IMR-90 (cell line): ENCODE results near the gene DUOX1. TPM values are rescaled to one million over a fixed set of nuclear protein-coding genes. Genes with fewer than 3 reads are reported as not detected.

Source experiments
- ATAC-seq: fragments of 200-7000 bp; cut with Tn5 transposase; 2 replicates; pipeline ENCODE4 v1.9.1; 2020; ENCODE audit warnings: low read depth, mild to moderate bottlenecking, moderate library complexity
- BruUV-seq: library from RNA; stranded (reverse); fragments of 400-500 nt; replicated peaks from 2 replicates; lab custom pipeline; 2021; lab: Mats Ljungman, UMichigan
- CTCF ChIA-PET: fragments of 300-600 bp; formaldehyde crosslinking; extraction: SDS; loops from one replicate; lab custom pipeline; 2021; ENCODE audit warnings: antibody characterized with exemption; lab: Yijun Ruan, JAX
- POLR2A ChIA-PET: fragments of 300-600 bp; sonication (Branson Sonifier 250); formaldehyde crosslinking; loops from one replicate; lab custom pipeline; 2022; ENCODE audit warnings: antibody characterized with exemption; ENCODE audit not compliant: unreplicated experiment; lab: Charles Lee
- DNase-seq: peaks from one replicate; pipeline ENCODE4 v3.0.0; 2013
- H2AFZ ChIP-seq: replicated peaks from 2 replicates; pipeline ENCODE3; 2013; ENCODE audit warnings: low read length, mild to moderate bottlenecking; ENCODE audit not compliant: poor library complexity
- H2AK5ac ChIP-seq: 2 replicates; pipeline ENCODE4 v1.6.1; 2013; ENCODE audit warnings: low read depth, low read length, inconsistent platforms
- H2AK9ac ChIP-seq: replicated peaks from 2 replicates; pipeline ENCODE3; 2013; ENCODE audit warnings: mild to moderate bottlenecking, low read depth, low read length, moderate library complexity; ENCODE audit not compliant: poor library complexity
- H2BK120ac ChIP-seq: 2 replicates; pipeline ENCODE4 v1.6.1; 2013; ENCODE audit warnings: low read depth, low read length, inconsistent platforms
- H2BK15ac ChIP-seq: 3 replicates; pipeline ENCODE4 v1.6.1; 2013; ENCODE audit warnings: low read depth, low read length, inconsistent platforms
- H2BK20ac ChIP-seq: 2 replicates; pipeline ENCODE4 v1.6.1; 2013; ENCODE audit warnings: low read depth, mild to moderate bottlenecking, inconsistent platforms, low read length, moderate library complexity
- H2BK5ac ChIP-seq: 2 replicates; pipeline ENCODE4 v1.6.1; 2013; ENCODE audit warnings: mild to moderate bottlenecking, low read depth, low read length, inconsistent platforms; ENCODE audit not compliant: poor library complexity, severe bottlenecking
- H3K14ac ChIP-seq: replicated peaks from 2 replicates; pipeline ENCODE4 v1.6.1; 2013; ENCODE audit warnings: low read depth, low read length, inconsistent platforms
- H3K18ac ChIP-seq: 2 replicates; pipeline ENCODE4 v1.6.1; 2013; ENCODE audit warnings: low read depth, low read length, control low read depth
- H3K23ac ChIP-seq: 2 replicates; pipeline ENCODE4 v1.6.1; 2013; ENCODE audit warnings: low read depth, low read length, inconsistent platforms
- H3K27ac ChIP-seq: 2 replicates; pipeline ENCODE4 v1.5.1; 2013; ENCODE audit warnings: mild to moderate bottlenecking, control low read depth, low read length; ENCODE audit not compliant: insufficient read depth
- H3K27me3 ChIP-seq: 2 replicates; pipeline ENCODE4 v1.6.1; 2013; ENCODE audit warnings: low read length; ENCODE audit not compliant: control insufficient read depth, insufficient read depth
- H3K36me3 ChIP-seq: 2 replicates; pipeline ENCODE4 v1.6.1; 2013; ENCODE audit warnings: low read length, mixed read lengths; ENCODE audit not compliant: control insufficient read depth, insufficient read depth
- H3K4ac ChIP-seq: 2 replicates; pipeline ENCODE4 v1.6.1; 2013; ENCODE audit warnings: low read depth, low read length, inconsistent platforms
- H3K4me1 ChIP-seq: 2 replicates; pipeline ENCODE4 v1.6.1; 2013; ENCODE audit warnings: low read length, mixed read lengths; ENCODE audit not compliant: control insufficient read depth, insufficient read depth
- H3K4me2 ChIP-seq: 2 replicates; pipeline ENCODE4 v1.6.1; 2013; ENCODE audit warnings: low read depth, mild to moderate bottlenecking, control low read depth, low read length, moderate library complexity
- H3K4me3 ChIP-seq: 2 replicates; pipeline ENCODE4 v1.5.1; 2013; ENCODE audit warnings: low read depth, mild to moderate bottlenecking, control low read depth, low read length, moderate library complexity; ENCODE audit not compliant: insufficient read depth
- H3K56ac ChIP-seq: 2 replicates; pipeline ENCODE4 v1.6.1; 2013; ENCODE audit warnings: low read length, inconsistent platforms; ENCODE audit not compliant: insufficient read depth; ENCODE audit errors: extremely low read depth
- H3K79me1 ChIP-seq, 2 experiments: 2 replicates each; pipeline ENCODE4 v1.6.1; 2013; ENCODE audit warnings: low read length in 2 of 2, inconsistent platforms in 1 of 2, low read depth in 1 of 2
- H3K9ac ChIP-seq: 2 replicates; pipeline ENCODE4 v1.6.1; 2013; ENCODE audit warnings: low read depth, low read length, control low read depth
- H3K9me1 ChIP-seq: 2 replicates; pipeline ENCODE4 v1.6.1; 2013; ENCODE audit warnings: low read length, inconsistent platforms; ENCODE audit not compliant: insufficient read depth
- H3K9me3 ChIP-seq: 2 replicates; pipeline ENCODE4 v1.6.1; 2013; ENCODE audit warnings: low read length; ENCODE audit not compliant: control insufficient read depth, insufficient read depth
- H4K20me1 ChIP-seq: 2 replicates; pipeline ENCODE4 v1.6.1; 2013; ENCODE audit warnings: low read length, inconsistent platforms; ENCODE audit not compliant: insufficient read depth
- H4K5ac ChIP-seq: 2 replicates; pipeline ENCODE4 v1.6.1; 2013; ENCODE audit warnings: mild to moderate bottlenecking, low read depth, low read length, control low read depth
- H4K8ac ChIP-seq, 2 experiments: 2 replicates each; pipeline ENCODE4 v1.6.1; 2013; ENCODE audit warnings: low read depth in 2 of 2, low read length in 2 of 2, control low read depth in 1 of 2, inconsistent platforms in 1 of 2
- H4K91ac ChIP-seq: 2 replicates; pipeline ENCODE4 v1.6.1; 2013; ENCODE audit warnings: low read depth, low read length, inconsistent platforms; ENCODE audit not compliant: insufficient read depth
- BHLHE40 ChIP-seq: fragments of 150-350 bp; IDR thresholded peaks from 2 replicates; pipeline ENCODE4 v1.6.1; 2016; ENCODE audit warnings: mild to moderate bottlenecking, low read depth, low read length
- CEBPB ChIP-seq: IDR thresholded peaks from 2 replicates; pipeline ENCODE4 v1.6.1; 2012; ENCODE audit warnings: low read depth, low read length, improper control_type of control experiment
- CHD1 ChIP-seq: IDR thresholded peaks from 2 replicates; pipeline ENCODE4 v1.6.1; 2012; ENCODE audit warnings: low read depth, low read length, improper control_type of control experiment
- CTCF ChIP-seq: conservative IDR thresholded peaks from 2 replicates; pipeline ENCODE4 v1.5.1; 2012; ENCODE audit warnings: mild to moderate bottlenecking, low read depth, low read length, improper control_type of control experiment
- FOS ChIP-seq: fragments of 150-350 bp; IDR thresholded peaks from 2 replicates; pipeline ENCODE4 v1.6.1; 2016; ENCODE audit warnings: low read depth, low read length
- MAFK ChIP-seq: IDR thresholded peaks from 2 replicates; pipeline ENCODE4 v1.6.1; 2012; ENCODE audit warnings: low read depth, low read length, improper control_type of control experiment
- MAZ ChIP-seq: IDR thresholded peaks from 2 replicates; pipeline ENCODE4 v1.6.1; 2012; ENCODE audit warnings: low read depth, mild to moderate bottlenecking, low read length, improper control_type of control experiment, moderate library complexity, borderline replicate concordance
- MXI1 ChIP-seq: IDR thresholded peaks from 2 replicates; pipeline ENCODE4 v1.6.1; 2012; ENCODE audit warnings: low read depth, mild to moderate bottlenecking, low read length, moderate library complexity, borderline replicate concordance
- NFE2L2 ChIP-seq: fragments of 150-350 bp; IDR thresholded peaks from 2 replicates; pipeline ENCODE4 v1.6.1; 2016; ENCODE audit warnings: low read depth, mild to moderate bottlenecking, low read length
- POLR2A ChIP-seq: IDR thresholded peaks from 2 replicates; pipeline ENCODE4 v1.6.1; 2012; ENCODE audit warnings: mild to moderate bottlenecking, low read depth, low read length
- RAD21 ChIP-seq: IDR thresholded peaks from 2 replicates; pipeline ENCODE4 v1.6.1; 2012; ENCODE audit warnings: low read length, improper control_type of control experiment
- RCOR1 ChIP-seq: IDR thresholded peaks from 2 replicates; pipeline ENCODE4 v1.6.1; 2012; ENCODE audit warnings: mild to moderate bottlenecking, low read length, improper control_type of control experiment; ENCODE audit not compliant: insufficient replicate concordance
- RFX5 ChIP-seq: IDR thresholded peaks from 2 replicates; pipeline ENCODE4 v1.8.0; 2012; ENCODE audit warnings: low read depth, mild to moderate bottlenecking, low read length, moderate library complexity
- SMC3 ChIP-seq: fragments of 150-350 bp; IDR thresholded peaks from 2 replicates; pipeline ENCODE4 v1.6.1; 2016; ENCODE audit warnings: low read depth, mild to moderate bottlenecking, antibody characterized with exemption, low read length, moderate library complexity
- WGBS, 2 experiments: methylation state at CpG; one replicate each; pipeline versions ENCODE4 v1.1.5 to v1.1.7; 2013; ENCODE audit warnings: missing lambda C conversion rate in 2 of 2; ENCODE audit not compliant: insufficient read length in 1 of 2; ENCODE audit errors: extremely low coverage in 2 of 2; 5-methylcytosine and 5-hydroxymethylcytosine counted together
- dilution Hi-C: fragments of 300-500 bp; cut with HindIII; formaldehyde crosslinking; loops from one replicate; pipeline ENCODE4 v1.14.3; 2018; ENCODE audit warnings: low sequenced_read_pairs; ENCODE audit not compliant: unreplicated experiment
- in situ Hi-C: fragments of 300-500 bp; cut with MboI; formaldehyde crosslinking; loops from 3 replicates; pipeline ENCODE4 v1.14.3; 2019; ENCODE audit warnings: low sequenced_read_pairs, inconsistent platforms, mixed read lengths
- intact Hi-C: fragments of 100-400 bp; cut with micrococcal nuclease; formaldehyde crosslinking; loops from 2 replicates; pipeline ENCODE4 v1.10.0; 2022
- polyA plus RNA-seq, 3 experiments: library from polyadenylated mRNA; depleted of rRNA; stranded (reverse); fragments of >200 nt; gene quantifications; 2 replicates each; pipeline ENCODE4 v1.2.3, GENCODE V29; 2012; ENCODE audit warnings: low replicate concordance in 1 of 3
- total RNA-seq: library from RNA; depleted of rRNA; stranded (reverse); fragments of >200 nt; gene quantifications from 2 replicates; pipeline ENCODE4 v1.2.3, GENCODE V29; 2012
- TF ChIP-seq, protein P1 (sequence below): fragments of 150-350 bp; IDR thresholded peaks from 2 replicates; pipeline ENCODE4 v1.6.1; 2016; ENCODE audit warnings: low read depth, mild to moderate bottlenecking, low read length, moderate library complexity, borderline replicate concordance
- TF ChIP-seq, protein P2 (sequence below): fragments of 150-350 bp; IDR thresholded peaks from 2 replicates; pipeline ENCODE4 v1.6.1; 2017; ENCODE audit warnings: mild to moderate bottlenecking, antibody characterized with exemption, low read length, low read depth

DUOX1 gene
- total and polyA plus RNA-seq, 2 of the 4 experiments (the other 2 are of a cell fraction), result not detected

- no peaks in the 10 kb centered on the region for H4K20me1 ChIP-seq
- H3K36me3 ChIP-seq, result no peaks in the 10 kb centered on the region
- peak overlapping the region; percentile 62; the same call in 1 of the 2 replicates for H3K27ac ChIP-seq
- no peak overlapping the region for H3K4me3 ChIP-seq
- TF ChIP-seq CHD1, result no peak
- TF ChIP-seq MXI1, result no peak
- no peak for TF ChIP-seq BHLHE40
- TF ChIP-seq RFX5, result no peak
- no peak for TF ChIP-seq MAZ
- no peak for TF ChIP-seq POLR2A
- TF ChIP-seq CEBPB, result no peak
- TF ChIP-seq, protein P1, sequence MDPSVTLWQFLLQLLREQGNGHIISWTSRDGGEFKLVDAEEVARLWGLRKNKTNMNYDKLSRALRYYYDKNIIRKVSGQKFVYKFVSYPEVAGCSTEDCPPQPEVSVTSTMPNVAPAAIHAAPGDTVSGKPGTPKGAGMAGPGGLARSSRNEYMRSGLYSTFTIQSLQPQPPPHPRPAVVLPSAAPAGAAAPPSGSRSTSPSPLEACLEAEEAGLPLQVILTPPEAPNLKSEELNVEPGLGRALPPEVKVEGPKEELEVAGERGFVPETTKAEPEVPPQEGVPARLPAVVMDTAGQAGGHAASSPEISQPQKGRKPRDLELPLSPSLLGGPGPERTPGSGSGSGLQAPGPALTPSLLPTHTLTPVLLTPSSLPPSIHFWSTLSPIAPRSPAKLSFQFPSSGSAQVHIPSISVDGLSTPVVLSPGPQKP, result no peak
- no peak for TF ChIP-seq CTCF
- no peak for TF ChIP-seq RCOR1
- TF ChIP-seq MAFK, result no peak
- TF ChIP-seq SMC3, result no peak
- TF ChIP-seq FOS, result no peak
- no peak for TF ChIP-seq NFE2L2
- no peak for TF ChIP-seq RAD21
- TF ChIP-seq, protein P2, sequence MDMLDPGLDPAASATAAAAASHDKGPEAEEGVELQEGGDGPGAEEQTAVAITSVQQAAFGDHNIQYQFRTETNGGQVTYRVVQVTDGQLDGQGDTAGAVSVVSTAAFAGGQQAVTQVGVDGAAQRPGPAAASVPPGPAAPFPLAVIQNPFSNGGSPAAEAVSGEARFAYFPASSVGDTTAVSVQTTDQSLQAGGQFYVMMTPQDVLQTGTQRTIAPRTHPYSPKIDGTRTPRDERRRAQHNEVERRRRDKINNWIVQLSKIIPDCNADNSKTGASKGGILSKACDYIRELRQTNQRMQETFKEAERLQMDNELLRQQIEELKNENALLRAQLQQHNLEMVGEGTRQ, result no peak
- 0 out of 2 replicates have a peak overlapping the region, but pooled peaks have one; percentile 3 for H3K14ac ChIP-seq
- dilution Hi-C loops, result no loop called here
- H3K79me1 ChIP-seq, result no peaks in the 10 kb centered on the region
- no peaks in the 10 kb centered on the region for H3K9me3 ChIP-seq
- intact Hi-C loops, result loop anchor here (5.0 kb wide), 1 partner anchor 69 kb away; the partner anchor contains the start of gene SORD
- H3K18ac ChIP-seq, result peak overlapping the region; percentile 56
- peak overlapping the region; percentile 67 for H2BK120ac ChIP-seq
- no TSS peak for BruUV-seq
- in situ Hi-C loops, result no loop called here
- H3K9ac ChIP-seq, result no peak overlapping the region
- no peak overlapping the region; the same call in 1 of the 2 replicates for H3K56ac ChIP-seq
- no peak overlapping the region; the same call in 2 of the 3 replicates for H2BK15ac ChIP-seq
- H4K5ac ChIP-seq, result peak overlapping the region; percentile 23; the same call in 1 of the 2 replicates
- H2BK5ac ChIP-seq, result peak overlapping the region; percentile 39
- peak overlapping the region; percentile 51; the same call in 1 of the 2 replicates for H3K23ac ChIP-seq
- peaks cover 10% of the 10 kb centered on the region; the same call in 1 of the 2 replicates for H3K4me1 ChIP-seq
- peak overlapping the region; percentile 77; the same call in 1 of the 2 replicates for H2BK20ac ChIP-seq
- WGBS, 2 experiments, result no CpG with 5 or more reads among the region's 2 CpGs
- H2AK9ac ChIP-seq, result peak overlapping the region; percentile 58
- peak overlapping the region; percentile 48; the same call in 1 of the 2 replicates for H2AK5ac ChIP-seq
- no peak for DNase-seq
- H3K4ac ChIP-seq, result peak overlapping the region; percentile 30
- ChIA-PET CTCF (no interaction called here), POLR2A (no interaction called here)
- peak overlapping the region; percentile 3; the same call in 1 of the 2 replicates for H3K4me2 ChIP-seq
- H4K91ac ChIP-seq, result peak overlapping the region; percentile 74
- H3K9me1 ChIP-seq, result peaks cover 9% of the 10 kb centered on the region
- peaks cover 34% of the 10 kb centered on the region for H3K27me3 ChIP-seq
- ATAC-seq, result peak; percentile 36
- H2AFZ ChIP-seq, result no peak overlapping the region
- no peak overlapping the region; a peak in 2 of 4 replicates for H4K8ac ChIP-seq
Observed at GRCh38 chr15:45091576-45091975, 38.2 kb upstream of the DUOX1 start.
